ENCODE measurements around the gene FAM241B.

Gene FAM241B

GRCh38 chr10:69629897-69630650 is at the start of gene FAM241B (continued):
- TF ChIP-seq, protein P1, sequence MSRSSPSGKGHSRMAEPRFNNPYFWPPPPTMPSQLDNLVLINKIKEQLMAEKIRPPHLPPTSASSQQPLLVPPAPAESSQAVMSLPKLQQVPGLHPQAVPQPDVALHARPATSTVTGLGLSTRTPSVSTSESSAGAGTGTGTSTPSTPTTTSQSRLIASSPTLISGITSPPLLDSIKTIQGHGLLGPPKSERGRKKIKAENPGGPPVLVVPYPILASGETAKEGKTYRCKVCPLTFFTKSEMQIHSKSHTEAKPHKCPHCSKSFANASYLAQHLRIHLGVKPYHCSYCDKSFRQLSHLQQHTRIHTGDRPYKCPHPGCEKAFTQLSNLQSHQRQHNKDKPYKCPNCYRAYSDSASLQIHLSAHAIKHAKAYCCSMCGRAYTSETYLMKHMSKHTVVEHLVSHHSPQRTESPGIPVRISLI (tag by site-specific recombination; IDR thresholded peaks at IDR 0.05) = no peak
- 0 out of 2 replicates have a peak, but pooled peaks have one; percentile 47 for TF ChIP-seq ZNF639 (tag by site-specific recombination; IDR thresholded peaks at IDR 0.05)
- no peak; the same call in 1 of the 2 replicates for TF ChIP-seq ZNF791 (tag by site-specific recombination; IDR thresholded peaks at IDR 0.05)
- no peak for TF ChIP-seq RBAK (tag by site-specific recombination; IDR thresholded peaks at IDR 0.05)
- no peak for TF ChIP-seq ZNF350 (tag by site-specific recombination; IDR thresholded peaks at IDR 0.05)
- TF ChIP-seq ZNF132 (tag by site-specific recombination; IDR thresholded peaks at IDR 0.05; ENCODE audit: borderline replicate concordance) = no peak
- no peak for TF ChIP-seq ZNF16 (tag by site-specific recombination; IDR thresholded peaks at IDR 0.05; ENCODE audit: low read depth)
- TF ChIP-seq, protein P2, sequence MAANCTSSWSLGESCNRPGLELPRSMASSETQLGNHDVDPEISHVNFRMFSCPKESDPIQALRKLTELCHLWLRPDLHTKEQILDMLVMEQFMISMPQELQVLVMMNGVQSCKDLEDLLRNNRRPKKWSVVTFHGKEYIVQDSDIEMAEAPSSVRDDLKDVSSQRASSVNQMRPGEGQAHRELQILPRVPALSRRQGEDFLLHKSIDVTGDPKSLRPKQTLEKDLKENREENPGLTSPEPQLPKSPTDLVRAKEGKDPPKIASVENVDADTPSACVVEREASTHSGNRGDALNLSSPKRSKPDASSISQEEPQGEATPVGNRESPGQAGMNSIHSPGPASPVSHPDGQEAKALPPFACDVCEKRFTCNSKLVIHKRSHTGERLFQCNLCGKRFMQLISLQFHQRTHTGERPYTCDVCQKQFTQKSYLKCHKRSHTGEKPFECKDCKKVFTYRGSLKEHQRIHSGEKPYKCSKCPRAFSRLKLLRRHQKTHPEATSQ (tag by site-specific recombination; IDR thresholded peaks at IDR 0.05) = no peak
- 0 out of 2 replicates have a peak, but pooled peaks have one; percentile 18 for TF ChIP-seq ZNF596 (tag by site-specific recombination; IDR thresholded peaks at IDR 0.05)
- TF ChIP-seq ZNF354C (tag by site-specific recombination; IDR thresholded peaks at IDR 0.05; ENCODE audit: borderline replicate concordance, low read depth) = no peak
- TF ChIP-seq, protein P3, sequence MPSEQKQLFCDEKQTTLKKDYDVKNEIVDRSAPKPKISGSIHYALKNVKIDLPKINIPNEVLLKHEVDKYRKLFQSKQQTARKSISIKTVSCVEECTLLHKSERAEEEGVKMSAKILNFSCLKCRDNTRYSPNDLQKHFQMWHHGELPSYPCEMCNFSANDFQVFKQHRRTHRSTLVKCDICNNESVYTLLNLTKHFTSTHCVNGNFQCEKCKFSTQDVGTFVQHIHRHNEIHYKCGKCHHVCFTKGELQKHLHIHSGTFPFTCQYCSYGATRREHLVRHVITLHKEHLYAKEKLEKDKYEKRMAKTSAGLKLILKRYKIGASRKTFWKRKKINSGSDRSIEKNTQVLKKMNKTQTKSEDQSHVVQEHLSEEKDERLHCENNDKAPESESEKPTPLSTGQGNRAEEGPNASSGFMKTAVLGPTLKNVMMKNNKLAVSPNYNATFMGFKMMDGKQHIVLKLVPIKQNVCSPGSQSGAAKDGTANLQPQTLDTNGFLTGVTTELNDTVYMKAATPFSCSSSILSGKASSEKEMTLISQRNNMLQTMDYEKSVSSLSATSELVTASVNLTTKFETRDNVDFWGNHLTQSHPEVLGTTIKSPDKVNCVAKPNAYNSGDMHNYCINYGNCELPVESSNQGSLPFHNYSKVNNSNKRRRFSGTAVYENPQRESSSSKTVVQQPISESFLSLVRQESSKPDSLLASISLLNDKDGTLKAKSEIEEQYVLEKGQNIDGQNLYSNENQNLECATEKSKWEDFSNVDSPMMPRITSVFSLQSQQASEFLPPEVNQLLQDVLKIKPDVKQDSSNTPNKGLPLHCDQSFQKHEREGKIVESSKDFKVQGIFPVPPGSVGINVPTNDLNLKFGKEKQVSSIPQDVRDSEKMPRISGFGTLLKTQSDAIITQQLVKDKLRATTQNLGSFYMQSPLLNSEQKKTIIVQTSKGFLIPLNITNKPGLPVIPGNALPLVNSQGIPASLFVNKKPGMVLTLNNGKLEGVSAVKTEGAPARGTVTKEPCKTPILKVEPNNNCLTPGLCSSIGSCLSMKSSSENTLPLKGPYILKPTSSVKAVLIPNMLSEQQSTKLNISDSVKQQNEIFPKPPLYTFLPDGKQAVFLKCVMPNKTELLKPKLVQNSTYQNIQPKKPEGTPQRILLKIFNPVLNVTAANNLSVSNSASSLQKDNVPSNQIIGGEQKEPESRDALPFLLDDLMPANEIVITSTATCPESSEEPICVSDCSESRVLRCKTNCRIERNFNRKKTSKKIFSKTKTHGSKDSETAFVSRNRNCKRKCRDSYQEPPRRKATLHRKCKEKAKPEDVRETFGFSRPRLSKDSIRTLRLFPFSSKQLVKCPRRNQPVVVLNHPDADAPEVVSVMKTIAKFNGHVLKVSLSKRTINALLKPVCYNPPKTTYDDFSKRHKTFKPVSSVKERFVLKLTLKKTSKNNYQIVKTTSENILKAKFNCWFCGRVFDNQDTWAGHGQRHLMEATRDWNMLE (tag by site-specific recombination; conservative IDR thresholded peaks at IDR 0.05; ENCODE audit: low read depth) = 0 out of 2 replicates have a peak, but pooled peaks have one; percentile 25
- TF ChIP-seq, protein P4, sequence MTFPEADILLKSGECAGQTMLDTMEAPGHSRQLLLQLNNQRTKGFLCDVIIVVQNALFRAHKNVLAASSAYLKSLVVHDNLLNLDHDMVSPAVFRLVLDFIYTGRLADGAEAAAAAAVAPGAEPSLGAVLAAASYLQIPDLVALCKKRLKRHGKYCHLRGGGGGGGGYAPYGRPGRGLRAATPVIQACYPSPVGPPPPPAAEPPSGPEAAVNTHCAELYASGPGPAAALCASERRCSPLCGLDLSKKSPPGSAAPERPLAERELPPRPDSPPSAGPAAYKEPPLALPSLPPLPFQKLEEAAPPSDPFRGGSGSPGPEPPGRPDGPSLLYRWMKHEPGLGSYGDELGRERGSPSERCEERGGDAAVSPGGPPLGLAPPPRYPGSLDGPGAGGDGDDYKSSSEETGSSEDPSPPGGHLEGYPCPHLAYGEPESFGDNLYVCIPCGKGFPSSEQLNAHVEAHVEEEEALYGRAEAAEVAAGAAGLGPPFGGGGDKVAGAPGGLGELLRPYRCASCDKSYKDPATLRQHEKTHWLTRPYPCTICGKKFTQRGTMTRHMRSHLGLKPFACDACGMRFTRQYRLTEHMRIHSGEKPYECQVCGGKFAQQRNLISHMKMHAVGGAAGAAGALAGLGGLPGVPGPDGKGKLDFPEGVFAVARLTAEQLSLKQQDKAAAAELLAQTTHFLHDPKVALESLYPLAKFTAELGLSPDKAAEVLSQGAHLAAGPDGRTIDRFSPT (tag by site-specific recombination; IDR thresholded peaks at IDR 0.05) = no peak
- no peak for TF ChIP-seq ZFP41 (tag by site-specific recombination; IDR thresholded peaks at IDR 0.05; ENCODE audit: borderline replicate concordance)
- no peak for TF ChIP-seq ZNF121 (tag by site-specific recombination; IDR thresholded peaks at IDR 0.05)
- TF ChIP-seq KLF1 (tag by site-specific recombination; IDR thresholded peaks at IDR 0.05) = peak; percentile 79
- no peak for TF ChIP-seq ZNF701 (tag by site-specific recombination; IDR thresholded peaks at IDR 0.05)
- no peak; the same call in 1 of the 2 replicates for TF ChIP-seq KLF17 (tag by site-specific recombination; IDR thresholded peaks at IDR 0.05)
- TF ChIP-seq HOXA7 (CRISPR knock-in tag; IDR thresholded peaks at IDR 0.05; ENCODE audit: borderline replicate concordance) = no peak
- TF ChIP-seq ZEB2 (tag by site-specific recombination; IDR thresholded peaks at IDR 0.05) = peak; percentile 59; the same call in 1 of the 2 replicates
- TF ChIP-seq ELK4 (IDR thresholded peaks at IDR 0.05; ENCODE audit: borderline replicate concordance, low read depth, low read length) = no peak
- no peak for TF ChIP-seq ZNF416 (tag by site-specific recombination; IDR thresholded peaks at IDR 0.05)
- TF ChIP-seq GLI2 (tag by site-specific recombination; IDR thresholded peaks at IDR 0.05; ENCODE audit: borderline replicate concordance, low read depth) = no peak
- peak; percentile 82; the same call in 1 of the 2 replicates for TF ChIP-seq KLF8 (tag by site-specific recombination; IDR thresholded peaks at IDR 0.05)
- no peak for TF ChIP-seq ZNF670 (tag by site-specific recombination; IDR thresholded peaks at IDR 0.05; ENCODE audit: low read depth)
- no peak for TF ChIP-seq SETDB1 (IDR thresholded peaks at IDR 0.05; ENCODE audit: insufficient read length, low read length)
- peak; percentile 73; the same call in 1 of the 2 replicates for TF ChIP-seq ZNF2 (tag by site-specific recombination; IDR thresholded peaks at IDR 0.05)
